H9 (cell line): ENCODE data around the gene ANK3. TPM values are rescaled to one million over a fixed set of nuclear protein-coding genes. Genes with fewer than 3 reads are reported as not detected.

Experiments
- DNase-seq: peaks from one replicate; pipeline ENCODE4 v3.0.0-alpha.2; 2017
- H2AFZ ChIP-seq: one replicate; pipeline ENCODE4 v1.6.1; 2013; ENCODE audit warnings: mild to moderate bottlenecking, low read length, control low read depth, moderate library complexity
- H2AK5ac ChIP-seq: 2 replicates; pipeline ENCODE4 v1.6.1; 2013; ENCODE audit warnings: low read length, control low read depth, mixed read lengths; ENCODE audit not compliant: insufficient read length
- H2BK120ac ChIP-seq: one replicate; pipeline ENCODE4 v1.6.1; 2013; ENCODE audit warnings: low read depth, mild to moderate bottlenecking, low read length, control low read depth, inconsistent platforms; ENCODE audit not compliant: poor library complexity, severe bottlenecking
- H2BK12ac ChIP-seq: 2 replicates; pipeline ENCODE4 v1.6.1; 2013; ENCODE audit warnings: low read length, control low read depth, mixed read lengths, low read depth; ENCODE audit not compliant: insufficient read length
- H2BK15ac ChIP-seq: 2 replicates; pipeline ENCODE4 v1.6.1; 2013; ENCODE audit warnings: low read depth, low read length, control low read depth
- H2BK20ac ChIP-seq: one replicate; pipeline ENCODE4 v1.6.1; 2013; ENCODE audit warnings: low read depth, mild to moderate bottlenecking, low read length, control low read depth, inconsistent platforms; ENCODE audit not compliant: poor library complexity, severe bottlenecking
- H2BK5ac ChIP-seq: 2 replicates; pipeline ENCODE4 v1.6.1; 2013; ENCODE audit warnings: low read length, control low read depth, mixed read lengths; ENCODE audit not compliant: insufficient read length
- H3K14ac ChIP-seq: 2 replicates; pipeline ENCODE4 v1.6.1; 2013; ENCODE audit warnings: low read length, control low read depth; ENCODE audit not compliant: insufficient read depth
- H3K18ac ChIP-seq: 2 replicates; pipeline ENCODE4 v1.6.1; 2013; ENCODE audit warnings: low read depth, mild to moderate bottlenecking, mixed read lengths, low read length, control low read depth; ENCODE audit not compliant: insufficient read length
- H3K23ac ChIP-seq: 2 replicates; pipeline ENCODE4 v1.6.1; 2013; ENCODE audit warnings: low read length, control low read depth, mixed read lengths, low read depth; ENCODE audit not compliant: insufficient read length
- H3K23me2 ChIP-seq: 2 replicates; pipeline ENCODE4 v1.6.1; 2013; ENCODE audit warnings: low read depth, mild to moderate bottlenecking, mixed read lengths, low read length, control low read depth; ENCODE audit not compliant: insufficient read length, poor library complexity, severe bottlenecking
- H3K27ac ChIP-seq: 2 replicates; pipeline ENCODE4 v1.5.1; 2013; ENCODE audit warnings: low read length, control low read depth, mixed read lengths, low read depth; ENCODE audit not compliant: insufficient read length
- H3K27me3 ChIP-seq: 2 replicates; pipeline ENCODE4 v1.6.1; 2013; ENCODE audit warnings: low read length, control low read depth, inconsistent platforms; ENCODE audit not compliant: insufficient read depth
- H3K4ac ChIP-seq: 2 replicates; pipeline ENCODE4 v1.6.1; 2013; ENCODE audit warnings: low read depth, mild to moderate bottlenecking, control low read depth, inconsistent platforms, low read length, moderate library complexity
- H3K4me1 ChIP-seq: 2 replicates; pipeline ENCODE4 v1.6.1; 2013; ENCODE audit warnings: low read length, control low read depth, inconsistent platforms; ENCODE audit not compliant: insufficient read depth
- H3K4me2 ChIP-seq: 2 replicates; pipeline ENCODE4 v1.6.1; 2013; ENCODE audit warnings: low read length, control low read depth, mixed read lengths; ENCODE audit not compliant: insufficient read length, insufficient read depth
- H3K56ac ChIP-seq: 2 replicates; pipeline ENCODE4 v1.6.1; 2013; ENCODE audit warnings: low read depth, mild to moderate bottlenecking, mixed read lengths, low read length, control low read depth; ENCODE audit not compliant: insufficient read length
- H3K79me1 ChIP-seq: 2 replicates; pipeline ENCODE4 v1.6.1; 2013; ENCODE audit warnings: low read depth, mild to moderate bottlenecking, moderate library complexity, low read length, control low read depth, inconsistent platforms; ENCODE audit not compliant: insufficient read depth, poor library complexity, severe bottlenecking
- H3K79me2 ChIP-seq: 2 replicates; pipeline ENCODE4 v1.6.1; 2013; ENCODE audit warnings: low read length, control low read depth, inconsistent platforms; ENCODE audit not compliant: insufficient read depth
- H3K9ac ChIP-seq: 2 replicates; pipeline ENCODE4 v1.6.1; 2013; ENCODE audit warnings: low read length, control low read depth, mixed read lengths; ENCODE audit not compliant: insufficient read length; ENCODE audit errors: extremely low read depth
- H3K9me3 ChIP-seq: one replicate; pipeline ENCODE4 v1.6.1; 2013; ENCODE audit warnings: low read depth, low read length, inconsistent platforms; ENCODE audit not compliant: control insufficient read depth
- H3T11ph ChIP-seq: one replicate; pipeline ENCODE4 v1.6.1; 2013; ENCODE audit warnings: mild to moderate bottlenecking, low read length, control low read depth, inconsistent platforms
- H4K20me1 ChIP-seq: one replicate; pipeline ENCODE4 v1.6.1; 2013; ENCODE audit not compliant: control insufficient read depth, insufficient read length, insufficient read depth
- H4K5ac ChIP-seq: 2 replicates; pipeline ENCODE4 v1.6.1; 2013; ENCODE audit warnings: low read depth, mild to moderate bottlenecking, mixed read lengths, low read length, control low read depth; ENCODE audit not compliant: insufficient read length
- H4K8ac ChIP-seq: replicated peaks from 2 replicates; pipeline ENCODE4 v1.6.1; 2013; ENCODE audit warnings: low read length, control low read depth, mixed read lengths, low read depth; ENCODE audit not compliant: insufficient read length
- H4K91ac ChIP-seq: 2 replicates; pipeline ENCODE4 v1.6.1; 2013; ENCODE audit warnings: low read depth, mild to moderate bottlenecking, moderate library complexity, mixed read lengths, low read length, control low read depth; ENCODE audit not compliant: insufficient read length
- H3K27ac Mint-ChIP-seq, 3 experiments: 2 replicates in 2 of 3; 3 replicates in 1 of 3; pipeline ENCODE4 v1.8.0; 2020 to 2021; ENCODE audit warnings: mixed read lengths in 3 of 3, mild to moderate bottlenecking in 1 of 3, moderate library complexity in 1 of 3
- H3K27me3 Mint-ChIP-seq: 2 replicates; pipeline ENCODE4 v1.8.0; 2021; ENCODE audit warnings: low read depth, mild to moderate bottlenecking, moderate library complexity, mixed read lengths
- H3K36me3 Mint-ChIP-seq, 3 experiments: 2 replicates in 2 of 3; 3 replicates in 1 of 3; pipeline ENCODE4 v1.8.0; 2020 to 2021; ENCODE audit warnings: low read depth in 3 of 3, mixed read lengths in 3 of 3; ENCODE audit not compliant: insufficient read depth in 1 of 3
- H3K4me1 Mint-ChIP-seq, 2 experiments: 2 replicates each; pipeline ENCODE4 v1.8.0; 2020; ENCODE audit warnings: mixed read lengths in 2 of 2
- H3K4me3 Mint-ChIP-seq, 2 experiments: 2 replicates in 1 of 2; 3 replicates in 1 of 2; pipeline ENCODE4 v1.8.0; 2020 to 2021; ENCODE audit warnings: mild to moderate bottlenecking in 2 of 2, mixed read lengths in 2 of 2, moderate library complexity in 1 of 2
- H3K9me3 Mint-ChIP-seq, 2 experiments: 2 replicates in 1 of 2; 3 replicates in 1 of 2; pipeline ENCODE4 v1.8.0; 2020; ENCODE audit warnings: mild to moderate bottlenecking in 2 of 2, mixed read lengths in 2 of 2, moderate library complexity in 1 of 2
- WGBS: extraction: QIAGEN DNeasy Blood & Tissue Kit; methylation state at CpG from one replicate; pipeline ENCODE4 v1.1.7; 2013; ENCODE audit warnings: missing lambda C conversion rate, low lambda C conversion rate, mixed read lengths; ENCODE audit not compliant: insufficient read length; ENCODE audit errors: extremely low coverage; 5-methylcytosine and 5-hydroxymethylcytosine counted together
- total RNA-seq: library from RNA; stranded (reverse); gene quantifications from 2 replicates; pipeline ENCODE4 v1.2.1, GENCODE V29; 2021
- TF ChIP-seq, protein P1 (sequence below): fragments of 200-600 bp; sonication (generic); conservative IDR thresholded peaks from 3 replicates; pipeline ENCODE4 v1.8.0; 2021; ENCODE audit warnings: antibody characterized with exemption, mild to moderate bottlenecking

ANK3 gene
- total RNA-seq, 1 experiment from 2014 or later = 59.6 TPM

DNA sequence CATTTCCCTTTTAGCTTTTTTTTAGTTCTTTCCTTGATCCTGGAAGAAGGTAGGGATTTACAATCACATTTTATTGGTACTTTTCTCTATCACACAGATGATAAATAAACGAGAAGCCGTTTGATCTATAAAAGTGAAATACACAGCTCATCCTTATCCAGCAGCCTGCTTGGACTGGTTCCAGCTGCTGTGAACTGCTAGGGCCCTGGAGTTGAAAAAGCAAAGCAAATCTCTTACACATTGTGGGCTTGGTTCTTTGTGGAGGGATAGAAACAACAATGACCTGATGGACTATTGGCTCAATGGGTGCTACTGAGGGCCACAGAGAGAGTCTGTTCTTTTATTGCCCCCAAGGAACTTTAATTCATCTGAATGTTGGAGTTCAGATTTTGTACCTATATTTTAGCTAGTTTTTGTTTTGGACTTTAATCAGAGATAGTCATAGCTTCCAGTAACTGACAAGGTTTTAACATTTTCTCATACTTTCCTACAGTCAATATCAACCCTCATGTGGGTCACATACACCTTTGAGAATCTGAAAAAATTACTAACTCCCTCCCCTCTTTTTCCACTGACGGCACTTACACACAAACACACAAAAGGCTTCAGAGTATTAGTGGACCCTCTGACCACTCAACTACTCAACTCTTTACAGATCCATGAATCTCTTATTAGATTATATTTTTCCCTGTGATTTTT is 391.7 kb downstream of the ANK3 start:
- H4K20me1 ChIP-seq = no peaks in the 10 kb centered on the region
- H3K27ac Mint-ChIP-seq = no peak overlapping the region
- DNase-seq = no peak
- H3K27me3 Mint-ChIP-seq = no peaks in the 10 kb centered on the region
- no peak overlapping the region for H3T11ph ChIP-seq
- H3K9ac ChIP-seq = no peak overlapping the region
- no peak overlapping the region for H3K14ac ChIP-seq
- TF ChIP-seq, protein P1, sequence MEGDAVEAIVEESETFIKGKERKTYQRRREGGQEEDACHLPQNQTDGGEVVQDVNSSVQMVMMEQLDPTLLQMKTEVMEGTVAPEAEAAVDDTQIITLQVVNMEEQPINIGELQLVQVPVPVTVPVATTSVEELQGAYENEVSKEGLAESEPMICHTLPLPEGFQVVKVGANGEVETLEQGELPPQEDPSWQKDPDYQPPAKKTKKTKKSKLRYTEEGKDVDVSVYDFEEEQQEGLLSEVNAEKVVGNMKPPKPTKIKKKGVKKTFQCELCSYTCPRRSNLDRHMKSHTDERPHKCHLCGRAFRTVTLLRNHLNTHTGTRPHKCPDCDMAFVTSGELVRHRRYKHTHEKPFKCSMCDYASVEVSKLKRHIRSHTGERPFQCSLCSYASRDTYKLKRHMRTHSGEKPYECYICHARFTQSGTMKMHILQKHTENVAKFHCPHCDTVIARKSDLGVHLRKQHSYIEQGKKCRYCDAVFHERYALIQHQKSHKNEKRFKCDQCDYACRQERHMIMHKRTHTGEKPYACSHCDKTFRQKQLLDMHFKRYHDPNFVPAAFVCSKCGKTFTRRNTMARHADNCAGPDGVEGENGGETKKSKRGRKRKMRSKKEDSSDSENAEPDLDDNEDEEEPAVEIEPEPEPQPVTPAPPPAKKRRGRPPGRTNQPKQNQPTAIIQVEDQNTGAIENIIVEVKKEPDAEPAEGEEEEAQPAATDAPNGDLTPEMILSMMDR = no peak
- H4K5ac ChIP-seq = no peak overlapping the region
- H3K56ac ChIP-seq = no peak overlapping the region
- peaks cover 10 to 14% of the 10 kb centered on the region in 2 experiments; a peak in 4 of 5 replicates for H3K9me3 Mint-ChIP-seq
- no peak overlapping the region for H3K4me3 Mint-ChIP-seq
- H3K79me1 ChIP-seq = no peaks in the 10 kb centered on the region
- H3K4me2 ChIP-seq = no peak overlapping the region
- H3K23ac ChIP-seq = no peak overlapping the region
- H3K4ac ChIP-seq = no peak overlapping the region
- no peak overlapping the region for H2BK12ac ChIP-seq
- H4K8ac ChIP-seq = no peak overlapping the region
- no peak overlapping the region for H2AFZ ChIP-seq
- peaks cover 2% of the 10 kb centered on the region; the same call in 1 of the 2 replicates for H3K4me1 ChIP-seq
- H4K91ac ChIP-seq = no peak overlapping the region
- H2BK15ac ChIP-seq = no peak overlapping the region
- no peaks in the 10 kb centered on the region for H3K9me3 ChIP-seq
- no peak overlapping the region for H2BK120ac ChIP-seq
- H2AK5ac ChIP-seq = no peak overlapping the region
- peaks cover 2 to 32% (median 11%) of the 10 kb centered on the region in 3 experiments; a peak in 6 of 7 replicates for H3K36me3 Mint-ChIP-seq
- H2BK20ac ChIP-seq = no peak overlapping the region
- H3K79me2 ChIP-seq = no peaks in the 10 kb centered on the region
- WGBS = no CpG with 5 or more reads among the region's 3 CpGs
- peaks cover 8 to 12% of the 10 kb centered on the region in 2 experiments for H3K4me1 Mint-ChIP-seq
- H2BK5ac ChIP-seq = no peak overlapping the region
- no peak overlapping the region for H3K18ac ChIP-seq
- no peak overlapping the region for H3K27ac ChIP-seq
- no peaks in the 10 kb centered on the region for H3K23me2 ChIP-seq
- H3K27me3 ChIP-seq = no peaks in the 10 kb centered on the region
